Measurements from ENCODE around the gene LTC4S.

GRCh38 chr5:179839328-179840256 lies 45.8 kb downstream of the LTC4S start:
- TF ChIP-seq CTCF (IDR thresholded peaks at IDR 0.05; ENCODE audit: borderline replicate concordance, extremely low read depth, low read length, poor library complexity, severe bottlenecking) = no peak
- no peak for TF ChIP-seq EZH2 (IDR thresholded peaks at IDR 0.05; ENCODE audit: borderline replicate concordance, low read depth, low read length, severe bottlenecking)
